ENCODE data around the gene TRABD2B.

- TF ChIP-seq USF1 (CRISPR knock-in tag; IDR thresholded peaks at IDR 0.05) (no peak), CTCF (IDR thresholded peaks at IDR 0.05) (no peak), NFYB (CRISPR knock-in tag; conservative IDR thresholded peaks at IDR 0.05; ENCODE audit: low read depth) (no peak), ESRRA (CRISPR knock-in tag; IDR thresholded peaks at IDR 0.05; ENCODE audit: borderline replicate concordance) (no peak)
Measured at GRCh38 chr1:48017716-48018115, 20.5 kb upstream of the TRABD2B start.

All from WTC11 (cell line).